SHP77 treated with DMSO at 0.1 percent for 48 hours (cell line): ENCODE results near the gene EHBP1L1.

Experiments
- DNase-seq: peaks from one replicate; lab custom pipeline; 2025; lab: John Stamatoyannopoulos, UW

EHBP1L1 gene

GRCh38 chr11:65616575-65617001, 40.7 kb downstream of the EHBP1L1 start:
- DNase-seq = no peak

- DNase-seq = no peak
Measured at GRCh38 chr11:65617136-65617850, 41.4 kb downstream of the EHBP1L1 start.

DNA sequence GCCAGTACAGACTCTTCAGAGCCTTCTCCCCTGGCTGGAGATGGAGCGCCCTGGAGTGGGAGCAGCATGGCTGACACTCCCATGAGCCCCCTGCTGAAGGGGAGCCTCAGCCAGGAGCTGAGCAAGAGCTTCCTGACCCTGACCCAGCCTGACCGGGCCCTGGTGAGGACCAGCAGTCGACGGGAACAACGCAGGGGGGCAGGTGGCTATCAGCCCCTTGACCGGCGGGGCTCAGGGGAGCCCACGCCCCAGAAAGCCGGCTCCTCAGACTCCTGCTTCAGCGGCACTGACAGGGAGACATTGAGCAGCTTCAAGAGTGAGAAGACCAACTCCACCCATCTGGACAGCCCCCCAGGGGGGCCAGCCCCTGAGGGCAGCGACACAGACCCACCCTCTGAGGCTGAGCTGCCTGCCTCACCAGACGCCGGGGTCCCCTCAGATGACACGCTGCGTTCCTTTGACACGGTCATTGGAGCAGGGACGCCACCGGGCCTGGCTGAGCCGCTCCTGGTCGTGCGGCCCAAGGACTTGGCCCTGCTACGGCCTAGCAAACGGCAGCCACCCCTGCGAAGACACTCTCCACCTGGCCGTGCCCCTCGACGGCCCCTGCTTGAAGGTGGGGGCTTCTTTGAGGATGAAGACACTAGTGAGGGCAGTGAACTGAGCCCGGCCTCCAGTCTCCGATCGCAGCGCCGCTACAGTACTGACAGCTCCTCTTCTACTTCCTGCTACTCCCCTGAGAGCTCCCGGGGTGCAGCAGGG, 42.3 kb downstream of the EHBP1L1 start:
- DNase-seq = no peak

- no peak for DNase-seq
Measured at GRCh38 chr11:65618763-65619162, 42.9 kb downstream of the EHBP1L1 start.

DNA sequence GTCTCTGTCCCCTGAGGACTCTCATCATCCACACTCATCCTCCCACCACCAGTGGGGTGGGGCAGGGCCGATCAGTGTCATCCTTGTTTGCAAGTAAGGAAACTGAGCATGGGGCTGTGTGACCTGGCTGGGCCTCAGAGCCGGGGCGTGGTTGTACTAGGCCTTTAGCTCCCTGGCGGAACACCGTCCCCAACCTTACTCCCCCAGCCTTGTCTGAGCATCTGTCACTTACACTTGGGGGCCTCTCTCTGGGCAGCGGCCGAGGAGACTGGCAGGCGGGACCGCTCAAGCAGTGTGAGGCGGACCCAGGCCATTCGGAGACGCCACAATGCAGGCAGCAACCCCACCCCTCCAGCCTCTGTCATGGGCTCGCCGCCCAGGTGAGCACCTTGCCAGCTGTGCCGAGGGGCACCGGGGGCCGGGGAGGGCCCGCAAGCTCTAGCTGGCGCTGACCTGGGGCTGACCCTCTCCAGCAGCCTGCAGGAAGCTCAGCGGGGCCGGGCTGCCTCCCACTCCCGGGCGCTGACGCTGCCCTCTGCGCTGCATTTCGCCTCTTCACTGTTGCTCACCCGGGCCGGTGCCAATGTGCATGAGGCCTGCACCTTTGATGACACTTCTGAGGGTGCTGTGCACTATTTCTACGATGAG, 43.6 kb downstream of the EHBP1L1 start:
- no peak for DNase-seq

GRCh38 chr11:65620666-65621065, 44.8 kb downstream of the EHBP1L1 start:
- DNase-seq = no peak

- DNase-seq = no peak
Measured at GRCh38 chr11:65621460-65621859, 45.6 kb downstream of the EHBP1L1 start.

DNA sequence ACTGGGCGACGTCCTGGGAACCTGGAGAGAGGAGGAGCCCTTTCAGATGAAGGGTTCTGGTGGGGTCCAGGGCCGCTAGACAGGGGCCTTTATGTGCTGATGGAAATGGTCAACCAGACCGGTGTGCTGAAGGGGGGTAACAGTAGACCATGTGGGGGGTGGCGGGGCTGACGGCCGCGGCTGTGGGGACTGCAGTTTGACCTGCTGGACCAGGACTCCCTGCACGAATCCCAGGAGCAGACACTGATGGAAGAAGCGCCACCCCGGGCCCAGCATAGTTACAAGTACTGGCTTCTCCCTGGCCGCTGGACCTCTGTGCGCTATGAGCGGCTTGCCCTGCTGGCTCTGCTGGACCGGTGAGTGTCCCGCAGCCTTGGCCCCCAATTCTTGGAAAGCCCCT, 46.2 kb downstream of the EHBP1L1 start:
- no peak for DNase-seq

DNA sequence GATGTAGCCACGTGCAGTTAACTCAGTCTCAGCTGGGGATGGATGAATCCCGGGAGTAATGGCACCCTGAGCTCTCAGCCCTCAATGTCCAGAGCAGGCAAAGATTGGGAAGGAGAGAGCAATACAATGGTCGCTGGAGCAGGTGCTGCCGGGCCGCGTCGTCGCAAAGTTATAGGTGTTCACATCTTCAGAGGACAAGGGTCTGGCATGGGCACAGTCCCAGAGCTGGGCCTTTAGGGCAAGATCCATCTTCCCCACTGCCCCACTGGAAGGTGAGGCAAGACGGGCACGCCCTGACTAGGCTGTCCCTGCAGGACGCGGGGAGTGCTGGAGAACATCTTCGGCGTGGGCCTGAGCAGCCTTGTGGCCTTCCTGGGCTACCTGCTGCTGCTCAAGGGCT, 47.3 kb downstream of the EHBP1L1 start:
- DNase-seq = no peak

DNA sequence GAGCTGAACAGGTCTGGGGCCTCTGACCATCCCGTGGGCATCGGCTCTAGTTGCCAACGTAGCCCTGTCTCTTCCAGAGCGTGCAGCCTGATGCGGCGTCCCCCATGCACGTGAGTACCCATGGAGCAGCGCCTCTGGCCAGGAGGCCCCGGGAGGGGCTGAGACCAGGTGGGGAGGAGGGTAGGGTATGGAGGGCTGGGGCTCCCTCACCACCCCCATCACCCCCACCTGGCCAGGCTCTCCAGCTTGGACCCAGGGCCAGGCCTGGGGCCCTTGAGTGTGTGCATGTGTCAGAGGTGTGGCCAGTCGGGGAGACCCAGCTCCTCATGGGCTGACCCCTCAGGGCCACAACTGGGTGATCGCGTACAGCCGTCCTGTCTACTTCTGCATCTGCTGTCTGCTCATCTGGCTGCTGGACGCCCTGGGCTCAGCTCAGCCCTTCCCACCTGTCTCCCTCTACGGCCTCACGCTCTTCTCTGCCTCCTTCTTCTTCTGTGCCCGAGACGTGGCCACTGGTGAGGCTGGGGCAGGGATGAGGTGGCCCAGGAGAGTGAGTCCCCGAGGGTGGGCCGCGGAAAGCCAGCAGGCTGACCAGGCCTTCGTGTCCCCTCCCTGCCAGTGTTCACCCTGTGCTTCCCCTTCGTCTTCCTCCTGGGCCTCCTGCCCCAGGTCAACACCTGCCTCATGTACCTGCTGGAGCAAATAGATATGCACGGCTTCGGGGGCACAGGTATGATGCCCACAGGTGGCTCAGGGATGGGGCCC, 48.2 kb downstream of the EHBP1L1 start:
- no peak for DNase-seq

DNA sequence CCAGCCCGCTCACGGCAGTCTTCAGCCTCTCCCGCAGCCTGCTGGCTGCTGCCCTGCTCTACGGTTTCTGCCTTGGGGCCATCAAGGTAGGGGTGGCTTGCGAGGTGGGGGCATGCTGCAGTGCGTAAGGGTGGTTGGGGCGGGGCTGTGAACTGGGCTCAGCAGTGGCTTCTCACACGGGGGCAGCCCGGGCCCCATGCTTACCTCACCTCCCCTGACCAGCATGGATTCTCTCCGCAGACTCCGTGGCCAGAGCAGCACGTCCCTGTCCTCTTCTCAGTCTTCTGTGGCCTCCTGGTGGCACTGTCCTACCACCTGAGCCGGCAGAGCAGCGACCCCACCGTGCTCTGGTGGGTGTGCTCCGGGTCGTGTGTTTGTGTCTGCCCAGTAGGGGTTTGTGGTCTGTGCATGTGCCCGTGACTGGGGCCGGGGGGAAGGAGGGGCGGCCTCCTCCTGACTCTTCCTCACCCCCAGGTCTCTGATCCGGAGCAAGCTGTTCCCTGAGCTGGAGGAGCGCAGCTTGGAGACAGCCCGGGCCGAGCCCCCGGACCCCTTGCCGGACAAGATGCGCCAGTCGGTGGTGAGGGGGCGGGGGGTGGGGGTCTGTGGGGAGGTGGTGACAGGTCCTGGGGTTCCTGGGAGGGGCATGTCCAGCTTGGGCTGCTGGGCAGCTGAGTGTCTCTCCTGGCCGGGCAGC, 49.2 kb downstream of the EHBP1L1 start:
- DNase-seq = no peak

DNA sequence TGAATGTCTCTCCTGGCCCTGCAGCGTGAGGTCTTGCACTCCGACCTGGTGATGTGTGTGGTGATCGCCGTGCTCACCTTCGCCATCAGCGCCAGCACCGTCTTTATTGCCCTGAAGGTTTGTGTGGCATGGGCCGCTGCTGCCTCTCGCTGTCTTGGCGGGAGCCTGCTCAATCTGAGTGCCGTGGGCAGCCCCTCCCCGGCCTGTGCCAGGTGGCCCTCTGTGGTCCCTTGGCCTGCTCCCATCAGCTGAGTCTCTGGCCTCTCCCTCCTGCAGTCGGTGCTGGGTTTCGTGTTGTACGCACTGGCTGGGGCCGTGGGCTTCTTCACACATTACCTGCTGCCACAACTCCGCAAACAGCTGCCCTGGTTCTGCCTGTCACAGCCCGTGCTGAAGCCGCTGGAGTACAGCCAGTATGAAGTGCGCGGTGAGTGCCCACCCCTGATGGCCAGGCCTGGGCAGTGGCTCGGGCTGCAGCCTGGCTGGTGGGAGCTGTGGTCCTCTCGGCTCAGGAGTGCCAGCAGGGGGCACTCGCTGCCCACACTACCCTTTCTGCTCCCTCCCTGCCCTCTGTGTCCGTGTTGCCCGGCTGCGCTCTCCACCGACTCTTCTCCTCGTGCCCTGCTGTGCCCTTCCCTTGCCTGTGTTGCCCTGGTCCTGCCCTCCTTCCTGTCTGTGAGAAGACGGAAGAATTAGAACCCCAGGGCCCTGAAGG, 49.9 kb downstream of the EHBP1L1 start:
- DNase-seq = peak; percentile 8

GRCh38 chr11:65627202-65627601, 51.3 kb downstream of the EHBP1L1 start:
- no peak for DNase-seq

DNA sequence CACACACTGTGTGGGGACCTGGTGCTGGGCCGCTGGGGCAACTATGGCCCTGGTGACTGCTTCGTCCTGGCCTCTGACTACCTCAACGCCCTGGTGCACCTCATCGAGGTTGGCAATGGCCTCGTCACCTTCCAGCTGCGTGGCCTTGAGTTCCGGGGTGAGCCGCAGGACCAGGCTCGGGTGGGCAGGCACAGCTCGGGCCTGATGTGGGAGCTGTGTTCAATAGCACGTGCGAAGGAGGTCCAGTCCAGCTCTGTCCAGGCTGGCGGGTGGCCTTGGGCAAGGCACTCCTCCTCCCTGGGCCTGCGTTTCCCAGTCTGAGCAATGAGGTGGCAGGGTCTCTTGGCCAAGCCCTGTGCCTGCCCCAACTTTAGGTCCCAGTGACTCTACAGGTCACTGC, 53.7 kb downstream of the EHBP1L1 start:
- no peak for DNase-seq

DNA sequence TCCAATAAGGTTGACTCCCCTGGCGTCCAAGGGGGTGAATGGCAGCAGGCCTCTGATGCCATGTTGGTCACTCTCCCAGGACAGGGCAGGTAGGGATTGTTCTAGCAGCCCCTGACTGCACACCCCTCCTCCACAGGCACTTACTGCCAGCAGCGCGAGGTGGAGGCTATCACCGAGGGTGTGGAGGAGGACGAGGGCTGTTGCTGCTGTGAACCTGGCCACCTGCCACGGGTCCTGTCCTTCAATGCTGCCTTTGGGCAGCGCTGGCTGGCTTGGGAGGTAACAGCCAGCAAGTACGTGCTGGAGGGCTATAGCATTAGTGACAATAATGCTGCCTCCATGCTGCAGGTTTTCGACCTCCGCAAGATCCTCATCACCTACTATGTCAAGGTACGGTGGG, 54.4 kb downstream of the EHBP1L1 start:
- no peak for DNase-seq

- DNase-seq = no peak
Measured at GRCh38 chr11:65633390-65634108, 57.7 kb downstream of the EHBP1L1 start.

DNA sequence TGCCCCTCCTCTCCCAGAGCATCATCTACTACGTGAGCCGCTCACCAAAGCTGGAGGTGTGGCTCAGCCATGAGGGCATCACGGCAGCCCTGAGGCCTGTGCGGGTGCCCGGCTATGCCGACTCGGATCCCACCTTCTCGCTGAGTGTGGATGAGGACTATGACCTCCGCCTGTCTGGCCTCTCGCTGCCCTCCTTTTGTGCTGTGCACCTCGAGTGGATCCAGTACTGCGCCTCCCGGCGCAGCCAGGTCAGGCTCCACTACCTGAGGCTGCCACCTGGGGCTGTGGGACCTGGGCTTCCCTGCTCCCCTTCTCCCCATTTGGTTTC, 58.2 kb downstream of the EHBP1L1 start:
- no peak for DNase-seq

GRCh38 chr11:65634440-65634839, 58.6 kb downstream of the EHBP1L1 start:
- no peak for DNase-seq

DNA sequence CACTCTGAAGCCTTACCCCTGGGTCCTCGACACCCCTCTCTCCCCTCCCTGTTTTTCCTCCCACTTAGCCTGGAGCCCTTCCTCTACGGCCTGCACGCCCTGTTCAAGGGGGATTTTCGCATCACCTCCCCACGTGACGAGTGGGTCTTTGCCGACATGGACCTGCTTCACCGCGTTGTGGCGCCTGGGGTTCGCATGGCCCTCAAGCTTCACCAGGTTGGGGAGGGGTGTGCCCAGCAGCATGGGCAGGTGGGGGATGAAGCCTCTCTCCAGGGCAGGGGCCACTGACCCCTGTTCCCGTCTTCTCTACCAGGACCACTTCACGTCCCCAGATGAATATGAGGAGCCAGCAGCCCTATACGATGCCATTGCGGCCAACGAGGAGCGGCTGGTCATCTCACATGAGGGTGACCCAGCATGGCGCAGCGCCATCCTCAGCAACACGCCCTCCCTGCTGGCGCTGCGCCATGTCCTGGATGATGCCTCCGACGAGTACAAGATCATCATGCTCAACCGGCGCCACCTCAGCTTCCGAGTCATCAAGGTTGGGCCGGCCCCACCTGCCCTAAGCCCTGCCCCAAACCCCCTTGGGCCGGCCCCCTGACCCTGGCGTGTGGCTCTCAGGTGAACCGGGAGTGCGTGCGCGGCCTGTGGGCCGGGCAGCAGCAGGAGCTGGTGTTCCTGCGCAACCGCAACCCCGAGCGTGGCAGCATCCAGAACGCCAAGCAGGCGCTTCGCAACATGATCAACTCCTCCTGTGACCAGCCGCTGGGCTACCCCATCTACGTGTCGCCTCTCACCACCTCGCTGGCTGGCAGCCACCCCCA, 59.3 kb downstream of the EHBP1L1 start:
- DNase-seq = no peak
